Endodermal cell (in vitro differentiated cells): ENCODE results near the gene PDE4D. TPM values are rescaled to one million over a fixed set of nuclear protein-coding genes. Genes with fewer than 3 reads are reported as not detected.

Source experiments
- DNase-seq: peaks from one replicate; pipeline ENCODE4 v3.0.0-alpha.2; 2017
- H3K27ac ChIP-seq: 2 replicates; pipeline ENCODE4 v1.5.1; 2013; ENCODE audit warnings: mild to moderate bottlenecking, low read depth, low read length, moderate library complexity
- H3K27me3 ChIP-seq: 2 replicates; pipeline ENCODE4 v1.6.1; 2013; ENCODE audit warnings: mild to moderate bottlenecking, low read length, moderate library complexity; ENCODE audit not compliant: insufficient read depth, control insufficient read depth, poor library complexity, severe bottlenecking
- H3K36me3 ChIP-seq: 2 replicates; pipeline ENCODE4 v1.7.0; 2013; ENCODE audit warnings: mild to moderate bottlenecking, low read length, moderate library complexity; ENCODE audit not compliant: control insufficient read depth, insufficient read depth
- H3K4me1 ChIP-seq: one replicate; pipeline ENCODE4 v1.7.0; 2013; ENCODE audit warnings: low read length; ENCODE audit not compliant: control insufficient read depth, insufficient read depth
- H3K4me3 ChIP-seq: 2 replicates; pipeline ENCODE4 v1.5.1; 2013; ENCODE audit warnings: mild to moderate bottlenecking, low read length, moderate library complexity
- H3K9ac ChIP-seq: 2 replicates; pipeline ENCODE4 v1.6.1; 2013; ENCODE audit warnings: mild to moderate bottlenecking, low read length, moderate library complexity; ENCODE audit not compliant: poor library complexity, severe bottlenecking; ENCODE audit errors: extremely low read depth
- H3K9me3 ChIP-seq: 2 replicates; pipeline ENCODE4 v1.6.1; 2013; ENCODE audit warnings: mild to moderate bottlenecking, low read length, moderate library complexity; ENCODE audit not compliant: control insufficient read depth
- H3K27ac Mint-ChIP-seq: 2 replicates; pipeline ENCODE4 v1.8.0; 2020; ENCODE audit warnings: mixed read lengths
- H3K27me3 Mint-ChIP-seq: 2 replicates; pipeline ENCODE4 v1.8.0; 2021; ENCODE audit warnings: mild to moderate bottlenecking, mixed read lengths; ENCODE audit not compliant: insufficient read depth
- H3K36me3 Mint-ChIP-seq: 2 replicates; pipeline ENCODE4 v1.8.0; 2020; ENCODE audit warnings: low read depth, mixed read lengths
- H3K4me1 Mint-ChIP-seq: 2 replicates; pipeline ENCODE4 v1.8.0; 2020; ENCODE audit warnings: mixed read lengths
- H3K4me3 Mint-ChIP-seq: 2 replicates; pipeline ENCODE4 v1.8.0; 2020; ENCODE audit warnings: mild to moderate bottlenecking, moderate library complexity, mixed read lengths
- H3K9me3 Mint-ChIP-seq: 2 replicates; pipeline ENCODE4 v1.8.0; 2020; ENCODE audit warnings: mild to moderate bottlenecking, mixed read lengths
- CTCF ChIP-seq: fragments of 200-600 bp; sonication (generic); conservative IDR thresholded peaks from 2 replicates; pipeline ENCODE4 v1.5.0; 2021; ENCODE audit warnings: antibody characterized with exemption, mild to moderate bottlenecking
- WGBS, 2 experiments: methylation state at CpG; one replicate each; pipeline versions ENCODE4 v1.1.5 to v1.1.7; 2013; ENCODE audit warnings: missing lambda C conversion rate in 2 of 2, mixed read lengths in 1 of 2; ENCODE audit not compliant: insufficient coverage in 1 of 2, insufficient read length in 1 of 2; 5-methylcytosine and 5-hydroxymethylcytosine counted together
- total RNA-seq, 2 donors: library from RNA; stranded (reverse); fragmentation: NEBNext Ultra II Directional in 1 of 2; extraction: Animal tissue kit (Norgen Biotek cat#: 25700) in 1 of 2; gene quantifications; 2 replicates in 1 of 2; 3 replicates in 1 of 2; pipeline ENCODE4 v1.2.1, GENCODE V29; 2021

PDE4D gene
- total RNA-seq, 2 donors from 2014 or later, result 9.2 to 11.4 TPM

GRCh38 chr5:59104400-59105127 lies 789.0 kb downstream of the PDE4D start:
- no peaks in the 10 kb centered on the region for H3K27me3 Mint-ChIP-seq
- no peak for TF ChIP-seq CTCF
- H3K9ac ChIP-seq, result no peak overlapping the region
- no peak overlapping the region for H3K27ac ChIP-seq
- no peaks in the 10 kb centered on the region for H3K27me3 ChIP-seq
- no peak for DNase-seq
- no peaks in the 10 kb centered on the region for H3K36me3 Mint-ChIP-seq
- H3K4me3 ChIP-seq, result no peak overlapping the region
- H3K27ac Mint-ChIP-seq, result no peak overlapping the region
- 76 to 93% methylated on average over 5 to 8 of the region's 9 CpGs for WGBS, 2 experiments
- H3K9me3 Mint-ChIP-seq, result no peaks in the 10 kb centered on the region
- H3K36me3 ChIP-seq, result no peaks in the 10 kb centered on the region
- H3K4me1 ChIP-seq, result no peaks in the 10 kb centered on the region
- no peaks in the 10 kb centered on the region for H3K4me1 Mint-ChIP-seq
- no peaks in the 10 kb centered on the region for H3K9me3 ChIP-seq
- no peak overlapping the region for H3K4me3 Mint-ChIP-seq

- Histone ChIP-seq H3K4me1 (no peaks in the 10 kb centered on the region), H3K4me3 (no peak overlapping the region), H3K9me3 (no peaks in the 10 kb centered on the region), H3K27me3 (no peaks in the 10 kb centered on the region), H3K9ac (no peak overlapping the region), H3K27ac (no peak overlapping the region), H3K36me3 (no peaks in the 10 kb centered on the region)
- DNase-seq, result no peak
- no peak overlapping the region for H3K4me3 Mint-ChIP-seq
- no peak for TF ChIP-seq CTCF
- no peaks in the 10 kb centered on the region for H3K4me1 Mint-ChIP-seq
- H3K27ac Mint-ChIP-seq, result no peak overlapping the region
- H3K9me3 Mint-ChIP-seq, result no peaks in the 10 kb centered on the region
- WGBS, 2 experiments, result 92 to 93% methylated on average over 3 of the region's 3 CpGs
- H3K27me3 Mint-ChIP-seq, result no peaks in the 10 kb centered on the region
- H3K36me3 Mint-ChIP-seq, result no peaks in the 10 kb centered on the region
These were observed 790.2 kb downstream of the PDE4D start for GRCh38 chr5:59103303-59103702.

- TF ChIP-seq CTCF, result no peak
- H3K9ac ChIP-seq, result no peak overlapping the region
- H3K4me1 ChIP-seq, result no peaks in the 10 kb centered on the region
- H3K27me3 Mint-ChIP-seq, result no peaks in the 10 kb centered on the region
- no peak overlapping the region for H3K27ac Mint-ChIP-seq
- DNase-seq, result no peak
- no peaks in the 10 kb centered on the region for H3K9me3 Mint-ChIP-seq
- no peak overlapping the region for H3K4me3 ChIP-seq
- H3K36me3 ChIP-seq, result no peaks in the 10 kb centered on the region
- no peak overlapping the region for H3K27ac ChIP-seq
- 100% methylated on average over 1 of the region's 1 CpG for WGBS, 2 experiments
- H3K4me3 Mint-ChIP-seq, result no peak overlapping the region
- H3K27me3 ChIP-seq, result no peaks in the 10 kb centered on the region
- H3K4me1 Mint-ChIP-seq, result peaks cover 1% of the 10 kb centered on the region
- H3K36me3 Mint-ChIP-seq, result no peaks in the 10 kb centered on the region
- no peaks in the 10 kb centered on the region for H3K9me3 ChIP-seq
These were observed 791.1 kb downstream of the PDE4D start for GRCh38 chr5:59102437-59102836.
